K562 (cell line): ENCODE data around the gene ROR2. TPM values are rescaled to one million over a fixed set of nuclear protein-coding genes. Genes with fewer than 3 reads are reported as not detected.
A peak's percentile ranks its signal among the peaks of the same experiment; 100 is the strongest.

Experiments used
- CGGBP1 ChIP-seq: fragments of 250-450 bp; sonication (Bioruptor Pico); IDR thresholded peaks from 2 replicates; pipeline ENCODE4 v1.9.0; 2021; ENCODE audit warnings: mild to moderate bottlenecking
- CREB1 ChIP-seq, 2 experiments: sonication (generic) in 1 of 2; formaldehyde crosslinking in 1 of 2; IDR thresholded peaks; 2 replicates each; pipeline versions ENCODE4 v1.6.1 to v1.8.0; 2012 to 2022; ENCODE audit warnings: inconsistent platforms in 1 of 2, mild to moderate bottlenecking in 1 of 2, missing genetic modification reagents in 1 of 2, moderate library complexity in 1 of 2
- DPF2 ChIP-seq: fragments of 450-650 bp; IDR thresholded peaks from 2 replicates; pipeline ENCODE4 v1.6.1; 2016
- EP300 ChIP-seq: IDR thresholded peaks from 2 replicates; pipeline ENCODE4 v1.6.1; 2012; ENCODE audit warnings: low read length, improper control_type of control experiment
- EZH2 ChIP-seq: IDR thresholded peaks from 2 replicates; pipeline ENCODE4 v1.6.1; 2012; ENCODE audit warnings: low read depth, mild to moderate bottlenecking, inconsistent platforms, low read length, borderline replicate concordance
- GATAD2B ChIP-seq: fragments of 450-650 bp; IDR thresholded peaks from 2 replicates; pipeline ENCODE4 v1.6.1; 2017; ENCODE audit warnings: mild to moderate bottlenecking, borderline replicate concordance
- JUN ChIP-seq, 2 experiments: sonication (generic) in 1 of 2; formaldehyde crosslinking in 1 of 2; IDR thresholded peaks; 2 replicates each; pipeline versions ENCODE4 v1.6.1 to v1.8.0; 2012 to 2022; ENCODE audit warnings: borderline replicate concordance in 2 of 2, mild to moderate bottlenecking in 2 of 2, improper control_type of control experiment in 1 of 2, low read depth in 1 of 2, low read length in 1 of 2, missing genetic modification reagents in 1 of 2
- MBD2 ChIP-seq: sonication (generic); IDR thresholded peaks from 2 replicates; pipeline ENCODE4 v1.6.1; 2016; ENCODE audit warnings: low read depth, borderline replicate concordance
- MCM2 ChIP-seq: fragments of 450-650 bp; IDR thresholded peaks from 2 replicates; pipeline ENCODE4 v1.6.1; 2017; ENCODE audit warnings: low read depth, mild to moderate bottlenecking
- MCM7 ChIP-seq, 2 experiments: fragments of 450-650 bp; IDR thresholded peaks; 2 replicates each; pipeline ENCODE4 v1.6.1; 2016 to 2018
- MTA1 ChIP-seq: fragments of 450-650 bp; IDR thresholded peaks from 2 replicates; pipeline ENCODE4 v1.6.1; 2017; ENCODE audit warnings: borderline replicate concordance
- POLR2A ChIP-seq: fragments of 450-650 bp; conservative IDR thresholded peaks from 2 replicates; pipeline ENCODE4 v1.6.1; 2016
- RBBP5 ChIP-seq: fragments of 200-600 bp; sonication (generic); IDR thresholded peaks from 2 replicates; pipeline ENCODE4 v1.6.1; 2012; ENCODE audit warnings: borderline replicate concordance, mild to moderate bottlenecking, low read length, control low read depth, inconsistent platforms; ENCODE audit not compliant: insufficient read depth, poor library complexity, severe bottlenecking
- SMARCB1 ChIP-seq: IDR thresholded peaks from 2 replicates; pipeline ENCODE4 v1.6.1; 2011; ENCODE audit warnings: improper control_type of control experiment, low read depth; ENCODE audit not compliant: insufficient read length
- SNIP1 ChIP-seq: fragments of 450-650 bp; IDR thresholded peaks from 2 replicates; pipeline ENCODE4 v1.7.1; 2017; ENCODE audit warnings: low read depth, mild to moderate bottlenecking
- TBP ChIP-seq: optimal IDR thresholded peaks from 2 replicates; pipeline ENCODE3; 2011; ENCODE audit warnings: low read depth, low read length, improper control_type of control experiment
- TCFL5 ChIP-seq: fragments of 250-450 bp; sonication (Bioruptor Pico); conservative IDR thresholded peaks from 2 replicates; pipeline ENCODE4 v1.6.1; 2021; ENCODE audit warnings: mild to moderate bottlenecking, moderate library complexity, matching md5 sums
- TEAD4 ChIP-seq, 2 experiments: sonication (generic) in 1 of 2; formaldehyde crosslinking in 1 of 2; IDR thresholded peaks; 2 replicates each; pipeline versions ENCODE4 v1.6.1 to v1.8.0; 2012 to 2022; ENCODE audit warnings: borderline replicate concordance in 1 of 2, inconsistent platforms in 1 of 2, low read length in 1 of 2, mild to moderate bottlenecking in 1 of 2, missing genetic modification reagents in 1 of 2
- ZNF121 ChIP-seq: sonication (generic); formaldehyde crosslinking; conservative IDR thresholded peaks from 2 replicates; pipeline ENCODE4 v1.8.0; 2022; ENCODE audit warnings: missing genetic modification reagents
- ZNF124 ChIP-seq: sonication (generic); formaldehyde crosslinking; IDR thresholded peaks from 2 replicates; pipeline ENCODE4 v1.8.1; 2022; ENCODE audit warnings: missing genetic modification reagents
- ZNF133 ChIP-seq: fragments of 250-450 bp; sonication (Bioruptor Pico); IDR thresholded peaks from 2 replicates; pipeline ENCODE4 v1.4.0; 2020; ENCODE audit warnings: mild to moderate bottlenecking
- ZNF146 ChIP-seq: IDR thresholded peaks from one replicate; pipeline ENCODE4 v1.6.1; 2018; ENCODE audit warnings: missing compliant biosample characterization; ENCODE audit not compliant: unreplicated experiment
- ZNF174 ChIP-seq: fragments of 250-450 bp; sonication (Bioruptor Pico); IDR thresholded peaks from 2 replicates; pipeline ENCODE4 v1.4.0; 2020; ENCODE audit warnings: mild to moderate bottlenecking
- ZNF3 ChIP-seq: fragments of 250-450 bp; sonication (Bioruptor Pico); IDR thresholded peaks from 2 replicates; pipeline ENCODE4 v1.5.0; 2021; ENCODE audit warnings: mild to moderate bottlenecking, moderate library complexity
- ZNF449 ChIP-seq: fragments of 250-450 bp; sonication (Bioruptor Pico); IDR thresholded peaks from 2 replicates; pipeline ENCODE4 v1.8.0; 2022; ENCODE audit warnings: moderate library complexity, mild to moderate bottlenecking, inconsistent platforms
- ZNF76 ChIP-seq: fragments of 250-450 bp; sonication (Bioruptor Pico); IDR thresholded peaks from 2 replicates; pipeline ENCODE4 v1.4.0; 2020; ENCODE audit warnings: mild to moderate bottlenecking, moderate library complexity, borderline replicate concordance
- polyA plus RNA-seq, 8 experiments: library from polyadenylated mRNA; depleted of rRNA in 4 of 8; stranded (reverse) in 5 of 8; unstranded in 3 of 8; fragments of >200 nt; fragmentation: Nextera tagmentation in 2 of 8; fragmentation: Illumina TruSeq in 1 of 8; extraction: Ambion mirVana in 2 of 8; extraction: Trizol in 1 of 8; gene quantifications; 2 replicates each; pipeline versions ENCODE4 v1.2.1 to v1.2.3, GENCODE V29; 2011 to 2014; ENCODE audit warnings: inconsistent platforms in 1 of 8, missing spikeins in 1 of 8
- total RNA-seq, 7 experiments: library from RNA; depleted of rRNA in 6 of 7; stranded (reverse); fragments of >200 nt in 6 of 7; fragmentation: Illumina TruSeq in 2 of 7; extraction: Trizol in 2 of 7; gene quantifications; 2 replicates each; pipeline versions ENCODE4 v1.2.1 to v1.2.3, GENCODE V29; 2011 to 2021; ENCODE audit warnings: low replicate concordance in 1 of 7

The ROR2 gene
- total and polyA plus RNA-seq, 9 of the 15 experiments (the other 6 are each of a cell fraction or from before 2014, with no cell fraction given): 5.6 to 33.8 (median 15.3) TPM

- TF ChIP-seq MTA1: no peak
- no peak for TF ChIP-seq ZNF133 (CRISPR knock-in tag)
- TF ChIP-seq ZNF449: no peak
- TF ChIP-seq TBP: peak; percentile 42
- TF ChIP-seq POLR2A: no peak
- no peak for TF ChIP-seq EZH2
- no peak for TF ChIP-seq ZNF76 (CRISPR knock-in tag)
- TF ChIP-seq DPF2: peak; percentile 82
- TF ChIP-seq ZNF3 (CRISPR knock-in tag): no peak
- TF ChIP-seq MCM7 (IDR thresholded peaks at IDR 0.05): no peak
- peak; percentile 54 for TF ChIP-seq RBBP5
- no peak for TF ChIP-seq MBD2
- TF ChIP-seq ZNF124: no peak
- peak; percentile 78 for TF ChIP-seq TEAD4 (IDR thresholded peaks at IDR 0.05; ENCODE audit: low read length)
- TF ChIP-seq TEAD4 (CRISPR knock-in tag; IDR thresholded peaks at IDR 0.05; ENCODE audit: borderline replicate concordance): no peak
- TF ChIP-seq ZNF174 (CRISPR knock-in tag): no peak
- no peak for TF ChIP-seq ZNF121
- peak; percentile 61; the same call in 1 of the 2 replicates for TF ChIP-seq JUN (IDR thresholded peaks at IDR 0.05; ENCODE audit: borderline replicate concordance, low read depth, low read length)
- no peak for TF ChIP-seq JUN (CRISPR knock-in tag; IDR thresholded peaks at IDR 0.05; ENCODE audit: borderline replicate concordance)
- no peak for TF ChIP-seq ZNF146 (CRISPR knock-in tag)
- TF ChIP-seq CREB1 (IDR thresholded peaks at IDR 0.05): no peak
- TF ChIP-seq CREB1 (CRISPR knock-in tag; IDR thresholded peaks at IDR 0.05): no peak
- no peak for TF ChIP-seq TCFL5
- TF ChIP-seq GATAD2B: 0 out of 2 replicates have a peak, but pooled peaks have one; percentile 48
- peak; percentile 61 for TF ChIP-seq SMARCB1
- peak; percentile 79 for TF ChIP-seq EP300
- 0 out of 2 replicates have a peak, but pooled peaks have one; percentile 62 for TF ChIP-seq CGGBP1 (CRISPR knock-in tag)
- TF ChIP-seq SNIP1: no peak
- TF ChIP-seq MCM2: no peak
Measured at GRCh38 chr9:91945277-91946085, 4.5 kb downstream of the ROR2 start (continued).
